Transverse colon (tissue), 4 donors: ENCODE results near the gene REV3L. TPM values are rescaled to one million over a fixed set of nuclear protein-coding genes. Genes with fewer than 3 reads are reported as not detected.
"Not testable (repeated sequence)": the region's sequence is repeated elsewhere in the genome, so short reads cannot be mapped to it uniquely, and the experiment has no call there.

Experiments used
- DNase-seq: peaks from one replicate; pipeline ENCODE4 v3.0.0-alpha.2; 2019
- H3K27ac ChIP-seq, 4 donors: fragments of 200-600 bp; sonication (generic); 2 replicates each; pipeline ENCODE4 v1.5.1; 2016 to 2018; ENCODE audit warnings: inconsistent platforms in 4 of 4
- H3K27me3 ChIP-seq: fragments of 200-600 bp; sonication (generic); 2 replicates; pipeline ENCODE4 v1.5.1; 2017; ENCODE audit warnings: inconsistent platforms
- H3K36me3 ChIP-seq, 4 donors: fragments of 200-600 bp; sonication (generic); 2 replicates each; pipeline ENCODE4 v1.5.1; 2017 to 2019; ENCODE audit warnings: inconsistent platforms in 4 of 4
- H3K4me1 ChIP-seq, 4 donors: fragments of 200-600 bp; sonication (generic); 2 replicates each; pipeline ENCODE4 v1.5.1; 2017 to 2020; ENCODE audit warnings: inconsistent platforms in 4 of 4
- H3K4me3 ChIP-seq, 4 donors: fragments of 200-600 bp; sonication (generic); 1 replicate in 1 of 4; 2 replicates in 3 of 4; pipeline versions ENCODE4 v1.5.1 to v1.6.1; 2017 to 2019; ENCODE audit warnings: inconsistent platforms in 4 of 4
- H3K9me3 ChIP-seq, 2 donors: fragments of 200-600 bp; sonication (generic); 2 replicates each; pipeline ENCODE4 v1.5.1; 2017 to 2019; ENCODE audit warnings: inconsistent platforms in 2 of 2
- CTCF ChIP-seq, 5 experiments: fragments of 200-600 bp in 3 of 5; fragments of 450-650 bp in 2 of 5; sonication (generic) in 3 of 5; IDR thresholded peaks; 1 replicate in 2 of 5; 2 replicates in 3 of 5; pipeline ENCODE4 v1.5.1; 2016 to 2017; ENCODE audit warnings: antibody characterized with exemption in 5 of 5, inconsistent platforms in 3 of 5, mild to moderate bottlenecking in 2 of 5, moderate library complexity in 1 of 5
- EP300 ChIP-seq: sonication (generic); formaldehyde crosslinking; IDR thresholded peaks from one replicate; pipeline ENCODE4 v1.6.1; 2017; ENCODE audit warnings: antibody characterized with exemption, low read depth
- POLR2A ChIP-seq: fragments of 450-650 bp; IDR thresholded peaks from one replicate; pipeline ENCODE4 v1.6.1; 2016; ENCODE audit warnings: antibody characterized with exemption, mild to moderate bottlenecking, moderate library complexity
- POLR2AphosphoS5 ChIP-seq, 3 donors: sonication (generic); formaldehyde crosslinking; IDR thresholded peaks; one replicate each; pipeline ENCODE4 v1.6.1; 2016; ENCODE audit warnings: antibody characterized with exemption in 3 of 3
- WGBS, 2 donors: methylation state at CpG; one replicate each; pipeline ENCODE4 v1.1.5; 2018; ENCODE audit warnings: low coverage in 1 of 2; 5-methylcytosine and 5-hydroxymethylcytosine counted together
- in situ Hi-C, 4 donors: fragments of 200-750 bp; cut with MboI; loops; one replicate each; pipeline versions ENCODE4 v1.15.0 to v1.15.1; 2017; ENCODE audit warnings: low sequenced_read_pairs in 3 of 4, low pct_ligation_motif_present in 1 of 4, low pct_unique_long_range_greater_than_20kb in 1 of 4
- intact Hi-C: fragments of 100-400 bp; cut with DNase I; formaldehyde crosslinking; loops from one replicate; pipeline ENCODE4 v1.15.1; 2023; ENCODE audit warnings: low total_unique reads
- total RNA-seq, 4 donors: library from RNA; depleted of rRNA; stranded (reverse); fragments of >200 nt; gene quantifications; one replicate each; pipeline ENCODE4 v1.1.0, GENCODE V29; 2016

REV3L gene
- total RNA-seq, 4 donors from 2014 or later: 24.7 to 256 (median 34.7) TPM

- Histone ChIP-seq H3K27ac (peak overlapping the region; percentile 95 to 96 (median 96)), H3K4me1 (peaks cover 9 to 26% (median 13%) of the 10 kb centered on the region in 4 donors), H3K27me3 (peaks cover 4% of the 10 kb centered on the region), H3K36me3 (no peaks in the 10 kb centered on the region), H3K9me3 (no peaks in the 10 kb centered on the region), H3K4me3 (peak overlapping the region in 2 of 4 donors; percentile 74 to 87)
- TF ChIP-seq CTCF (IDR thresholded peaks at IDR 0.05) (no peak), POLR2AphosphoS5 (IDR thresholded peaks at IDR 0.05) (no peak), EP300 (no peak), POLR2A (no peak)
- 7 to 15% methylated on average over 6 to 18 of the region's 18 CpGs for WGBS, 2 donors
- no peak for DNase-seq
- intact Hi-C loops: no loop called here
- in situ Hi-C loops: loop anchor here in 3 of 4 donors (25.0 kb wide), 4 partner anchors 229 to 779 kb away; partner anchors contain the start of genes REV3L (in 1 of the 3) and TRAF3IP2 (in 1 of the 3)
These were observed 224.4 kb downstream of the REV3L start for GRCh38 chr6:111258615-111259088.

GRCh38 chr6:111258010-111258409, 225.0 kb downstream of the REV3L start:
- Histone ChIP-seq H3K4me3 (no peak overlapping the region), H3K27me3 (peaks cover 6% of the 10 kb centered on the region), H3K4me1 (peaks cover 9 to 26% (median 13%) of the 10 kb centered on the region in 4 donors), H3K9me3 (no peaks in the 10 kb centered on the region), H3K36me3 (no peaks in the 10 kb centered on the region), H3K27ac (no peak overlapping the region)
- WGBS, 2 donors: 89 to 90% methylated on average over 12 to 13 of the region's 13 CpGs
- no peak for TF ChIP-seq CTCF (IDR thresholded peaks at IDR 0.05)
- no peak for TF ChIP-seq POLR2A
- TF ChIP-seq POLR2AphosphoS5 (IDR thresholded peaks at IDR 0.05): no peak
- no peak for TF ChIP-seq EP300
- in situ Hi-C loops (loop anchor here in 3 of 4 donors (25.0 kb wide), 4 partner anchors 229 to 779 kb away; partner anchors contain the start of genes REV3L (in 1 of the 3) and TRAF3IP2 (in 1 of the 3)), intact Hi-C loops (no loop called here)
- no peak for DNase-seq

- no peaks in the 10 kb centered on the region for H3K36me3 ChIP-seq
- TF ChIP-seq EP300 (no peak), CTCF (IDR thresholded peaks at IDR 0.05) (no peak), POLR2A (no peak), POLR2AphosphoS5 (IDR thresholded peaks at IDR 0.05) (no peak)
- no peak for DNase-seq
- no peak overlapping the region for H3K4me3 ChIP-seq
- H3K27ac ChIP-seq: no peak overlapping the region
- in situ Hi-C loops (loop anchor here in 3 of 4 donors (25.0 kb wide), 4 partner anchors 231 to 781 kb away; partner anchors contain the start of genes REV3L (in 1 of the 3) and TRAF3IP2 (in 1 of the 3)), intact Hi-C loops (no loop called here)
- H3K27me3 ChIP-seq: peaks cover 6% of the 10 kb centered on the region
- no peaks in the 10 kb centered on the region for H3K9me3 ChIP-seq
- H3K4me1 ChIP-seq: peaks cover 9 to 25% (median 13%) of the 10 kb centered on the region in 4 donors
These were observed 226.4 kb downstream of the REV3L start for GRCh38 chr6:111256646-111257045.

GRCh38 chr6:111255838-111256237, 227.2 kb downstream of the REV3L start:
- H3K4me1 ChIP-seq: peaks cover 9 to 17% (median 10%) of the 10 kb centered on the region in 4 donors
- H3K27ac ChIP-seq, intact Hi-C loops, H3K27me3 ChIP-seq, DNase-seq, H3K4me3 ChIP-seq, H3K36me3 ChIP-seq, H3K9me3 ChIP-seq: not testable (repeated sequence)
- in situ Hi-C loops: loop anchor here in 3 of 4 donors (25.0 kb wide), 4 partner anchors 231 to 781 kb away; partner anchors contain the start of genes REV3L (in 1 of the 3) and TRAF3IP2 (in 1 of the 3)
- 22% methylated on average over 2 of the region's 2 CpGs; no CpG with 5 or more reads in 1 of the 2 donors for WGBS, 2 donors
